ENCODE measurements around the gene PLXNA4.

DNA sequence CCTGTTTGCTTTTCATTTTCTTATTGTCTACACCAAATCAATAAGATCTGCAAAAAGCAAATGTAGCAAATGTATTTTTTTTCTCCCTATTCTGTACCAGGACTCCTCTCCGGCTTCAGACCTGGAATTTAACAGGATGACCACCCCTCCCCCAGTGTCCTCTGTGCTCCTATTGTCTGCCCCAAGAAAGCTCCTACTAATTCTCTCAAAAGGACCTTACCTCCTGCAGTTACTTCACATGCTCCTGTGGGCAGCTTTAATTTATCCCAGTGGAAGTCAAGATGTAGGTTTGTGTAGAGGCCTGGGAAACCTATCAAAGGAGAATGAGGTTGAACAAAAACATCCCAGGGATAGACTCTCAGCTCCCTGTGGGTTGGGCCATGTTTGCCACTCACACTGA, 31.3 kb downstream of the PLXNA4 start:
- TF ChIP-seq, protein P1, sequence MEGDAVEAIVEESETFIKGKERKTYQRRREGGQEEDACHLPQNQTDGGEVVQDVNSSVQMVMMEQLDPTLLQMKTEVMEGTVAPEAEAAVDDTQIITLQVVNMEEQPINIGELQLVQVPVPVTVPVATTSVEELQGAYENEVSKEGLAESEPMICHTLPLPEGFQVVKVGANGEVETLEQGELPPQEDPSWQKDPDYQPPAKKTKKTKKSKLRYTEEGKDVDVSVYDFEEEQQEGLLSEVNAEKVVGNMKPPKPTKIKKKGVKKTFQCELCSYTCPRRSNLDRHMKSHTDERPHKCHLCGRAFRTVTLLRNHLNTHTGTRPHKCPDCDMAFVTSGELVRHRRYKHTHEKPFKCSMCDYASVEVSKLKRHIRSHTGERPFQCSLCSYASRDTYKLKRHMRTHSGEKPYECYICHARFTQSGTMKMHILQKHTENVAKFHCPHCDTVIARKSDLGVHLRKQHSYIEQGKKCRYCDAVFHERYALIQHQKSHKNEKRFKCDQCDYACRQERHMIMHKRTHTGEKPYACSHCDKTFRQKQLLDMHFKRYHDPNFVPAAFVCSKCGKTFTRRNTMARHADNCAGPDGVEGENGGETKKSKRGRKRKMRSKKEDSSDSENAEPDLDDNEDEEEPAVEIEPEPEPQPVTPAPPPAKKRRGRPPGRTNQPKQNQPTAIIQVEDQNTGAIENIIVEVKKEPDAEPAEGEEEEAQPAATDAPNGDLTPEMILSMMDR (IDR thresholded peaks at IDR 0.05 in 8 of 11, conservative IDR thresholded peaks at IDR 0.05 in 3 of 11) = no peak
- TF ChIP-seq POLR2A (IDR thresholded peaks at IDR 0.05) (no peak), POLR2AphosphoS5 (IDR thresholded peaks at IDR 0.05) (no peak)
